ENCODE results near the gene DIP2C. TPM values are rescaled to one million over a fixed set of nuclear protein-coding genes. Genes with fewer than 3 reads are reported as not detected.
"Not testable (repeated sequence)": the region's sequence is repeated elsewhere in the genome, so short reads cannot be mapped to it uniquely, and the experiment has no call there.

The DIP2C gene
- polyA plus RNA-seq, 4 donors, result 3.1 to 13.3 (median 4.7) TPM

GRCh38 chr10:662686-663465 is 26.6 kb downstream of the DIP2C start:
- H3K4me1 ChIP-seq (ENCODE audit: control insufficient read depth in 3 of 3, insufficient read depth in 2 of 3, low read depth in 1 of 3, low read length in 2 of 3), result peaks cover 3 to 41% (median 12%) of the 10 kb centered on the region in 3 donors
- no peaks in the 10 kb centered on the region for H3K27me3 ChIP-seq (ENCODE audit: control insufficient read depth in 3 of 3, insufficient read depth in 3 of 3, low read length in 3 of 3)
- H3K36me3 ChIP-seq (ENCODE audit: control insufficient read depth in 3 of 3, insufficient read depth in 2 of 3, low read depth in 1 of 3, low read length in 3 of 3), result peaks cover 0 to 6% (median 0%) of the 10 kb centered on the region in 3 donors
- WGBS, 3 donors, result 39 to 57% (median 43%) methylated on average over 11 of the region's 11 CpGs
- H3K27ac ChIP-seq (ENCODE audit: low read depth in 1 of 3, low read length in 2 of 3), result peak overlapping the region in 2 of 3 donors; percentile 36 to 82
- H3K9me3 ChIP-seq (ENCODE audit: control insufficient read depth in 2 of 2, insufficient read depth in 1 of 2, low read depth in 1 of 2, low read length in 1 of 2), result peaks cover 0 to 7% of the 10 kb centered on the region in 2 donors
- no peak for FAIRE-seq
- peak; percentile 63 to 76 for DNase-seq
- no peak overlapping the region for H3K4me3 ChIP-seq (ENCODE audit: low read depth in 1 of 3, low read length in 3 of 3)

GRCh38 chr10:662223-662605 is 27.3 kb downstream of the DIP2C start:
- Histone ChIP-seq H3K4me1 (ENCODE audit: control insufficient read depth in 3 of 3, insufficient read depth in 2 of 3, low read depth in 1 of 3, low read length in 2 of 3) (peaks cover 3 to 41% (median 12%) of the 10 kb centered on the region in 3 donors), H3K9me3 (ENCODE audit: control insufficient read depth in 2 of 2, insufficient read depth in 1 of 2, low read depth in 1 of 2, low read length in 1 of 2) (peaks cover 0 to 7% of the 10 kb centered on the region in 2 donors), H3K4me3 (ENCODE audit: low read depth in 1 of 3, low read length in 3 of 3) (no peak overlapping the region), H3K27ac (ENCODE audit: low read depth in 1 of 3, low read length in 2 of 3) (peak overlapping the region; percentile 53 to 86 (median 82)), H3K27me3 (ENCODE audit: control insufficient read depth in 3 of 3, insufficient read depth in 3 of 3, low read length in 3 of 3) (no peaks in the 10 kb centered on the region), H3K36me3 (ENCODE audit: control insufficient read depth in 3 of 3, insufficient read depth in 2 of 3, low read depth in 1 of 3, low read length in 3 of 3) (peaks cover 0 to 6% (median 0%) of the 10 kb centered on the region in 3 donors)
- no peak for FAIRE-seq
- peak in 1 of 2 donors; percentile 33 for DNase-seq
- WGBS, 3 donors, result 27 to 68% (median 50%) methylated on average over 9 of the region's 9 CpGs

GRCh38 chr10:661597-662222 is 27.8 kb downstream of the DIP2C start:
- H3K36me3 ChIP-seq (ENCODE audit: control insufficient read depth in 3 of 3, insufficient read depth in 2 of 3, low read depth in 1 of 3, low read length in 3 of 3), result peaks cover 0 to 3% (median 0%) of the 10 kb centered on the region in 3 donors
- H3K4me3 ChIP-seq (ENCODE audit: low read depth in 1 of 3, low read length in 3 of 3), result no peak overlapping the region
- H3K27ac ChIP-seq (ENCODE audit: low read depth in 1 of 3, low read length in 2 of 3), result peak overlapping the region; percentile 53 to 86 (median 82)
- H3K9me3 ChIP-seq (ENCODE audit: control insufficient read depth in 2 of 2, insufficient read depth in 1 of 2, low read depth in 1 of 2, low read length in 1 of 2), result peaks cover 0 to 7% of the 10 kb centered on the region in 2 donors
- DNase-seq (peak; percentile 31 to 45), FAIRE-seq (no peak)
- WGBS, 3 donors, result 10 to 66% (median 37%) methylated on average over 16 of the region's 16 CpGs
- H3K27me3 ChIP-seq (ENCODE audit: control insufficient read depth in 3 of 3, insufficient read depth in 3 of 3, low read length in 3 of 3), result no peaks in the 10 kb centered on the region
- H3K4me1 ChIP-seq (ENCODE audit: control insufficient read depth in 3 of 3, insufficient read depth in 2 of 3, low read depth in 1 of 3, low read length in 2 of 3), result peaks cover 3 to 41% (median 12%) of the 10 kb centered on the region in 3 donors

- 14 to 57% (median 33%) methylated on average over 12 to 14 of the region's 14 CpGs for WGBS, 3 donors
- H3K27ac ChIP-seq (ENCODE audit: low read depth in 1 of 3, low read length in 2 of 3), result peak overlapping the region; percentile 53 to 86 (median 82)
- peaks cover 0 to 5% of the 10 kb centered on the region in 2 donors for H3K9me3 ChIP-seq (ENCODE audit: control insufficient read depth in 2 of 2, insufficient read depth in 1 of 2, low read depth in 1 of 2, low read length in 1 of 2)
- DNase-seq (peak; percentile 81 to 86), FAIRE-seq (no peak)
- peaks cover 0 to 3% (median 0%) of the 10 kb centered on the region in 3 donors for H3K36me3 ChIP-seq (ENCODE audit: control insufficient read depth in 3 of 3, insufficient read depth in 2 of 3, low read depth in 1 of 3, low read length in 3 of 3)
- peaks cover 3 to 41% (median 12%) of the 10 kb centered on the region in 3 donors for H3K4me1 ChIP-seq (ENCODE audit: control insufficient read depth in 3 of 3, insufficient read depth in 2 of 3, low read depth in 1 of 3, low read length in 2 of 3)
- no peaks in the 10 kb centered on the region for H3K27me3 ChIP-seq (ENCODE audit: control insufficient read depth in 3 of 3, insufficient read depth in 3 of 3, low read length in 3 of 3)
- H3K4me3 ChIP-seq (ENCODE audit: low read depth in 1 of 3, low read length in 3 of 3), result no peak overlapping the region
Observed at GRCh38 chr10:660970-661596, 28.4 kb downstream of the DIP2C start.

GRCh38 chr10:660413-660969 is 29.0 kb downstream of the DIP2C start:
- H3K4me3 ChIP-seq (ENCODE audit: low read depth in 1 of 3, low read length in 3 of 3), result no peak overlapping the region
- peak overlapping the region; percentile 53 to 86 (median 82) for H3K27ac ChIP-seq (ENCODE audit: low read depth in 1 of 3, low read length in 2 of 3)
- FAIRE-seq, result no peak

GRCh38 chr10:659688-660141 is 29.8 kb downstream of the DIP2C start:
- DNase-seq, result peak; percentile 44 to 57
- Histone ChIP-seq H3K4me3 (ENCODE audit: low read depth in 1 of 3, low read length in 3 of 3) (no peak overlapping the region), H3K36me3 (ENCODE audit: control insufficient read depth in 3 of 3, insufficient read depth in 2 of 3, low read depth in 1 of 3, low read length in 3 of 3) (peaks cover 0 to 3% (median 0%) of the 10 kb centered on the region in 3 donors), H3K27me3 (ENCODE audit: control insufficient read depth in 3 of 3, insufficient read depth in 3 of 3, low read length in 3 of 3) (no peaks in the 10 kb centered on the region), H3K9me3 (ENCODE audit: control insufficient read depth in 2 of 2, insufficient read depth in 1 of 2, low read depth in 1 of 2, low read length in 1 of 2) (no peaks in the 10 kb centered on the region), H3K27ac (ENCODE audit: low read depth in 1 of 3, low read length in 2 of 3) (peak overlapping the region; percentile 37 to 82 (median 79)), H3K4me1 (ENCODE audit: control insufficient read depth in 3 of 3, insufficient read depth in 2 of 3, low read depth in 1 of 3, low read length in 2 of 3) (peaks cover 3 to 44% (median 12%) of the 10 kb centered on the region in 3 donors)
- WGBS, 3 donors, result 11 to 16% (median 12%) methylated on average over 9 of the region's 9 CpGs
- peak; percentile 19 for FAIRE-seq

More at GRCh38 chr10:660413-660969, 29.0 kb downstream of the DIP2C start:
- Histone ChIP-seq H3K4me1 (ENCODE audit: control insufficient read depth in 3 of 3, insufficient read depth in 2 of 3, low read depth in 1 of 3, low read length in 2 of 3) (peaks cover 3 to 41% (median 12%) of the 10 kb centered on the region in 3 donors), H3K9me3 (ENCODE audit: control insufficient read depth in 2 of 2, insufficient read depth in 1 of 2, low read depth in 1 of 2, low read length in 1 of 2) (peaks cover 0 to under 1% of the 10 kb centered on the region in 2 donors), H3K36me3 (ENCODE audit: control insufficient read depth in 3 of 3, insufficient read depth in 2 of 3, low read depth in 1 of 3, low read length in 3 of 3) (peaks cover 0 to 3% (median 0%) of the 10 kb centered on the region in 3 donors), H3K27me3 (ENCODE audit: control insufficient read depth in 3 of 3, insufficient read depth in 3 of 3, low read length in 3 of 3) (no peaks in the 10 kb centered on the region)
- peak in 1 of 2 donors; percentile 13 for DNase-seq
- WGBS, 3 donors, result 46 to 69% (median 59%) methylated on average over 6 of the region's 6 CpGs

- 94 to 99% (median 97%) methylated on average over 5 to 11 of the region's 11 CpGs for WGBS, 3 donors
- not testable (repeated sequence) for FAIRE-seq; DNase-seq; H3K27ac ChIP-seq (ENCODE audit: low read depth in 1 of 3, low read length in 2 of 3); H3K9me3 ChIP-seq (ENCODE audit: control insufficient read depth in 2 of 2, insufficient read depth in 1 of 2, low read depth in 1 of 2, low read length in 1 of 2); H3K36me3 ChIP-seq (ENCODE audit: control insufficient read depth in 3 of 3, insufficient read depth in 2 of 3, low read depth in 1 of 3, low read length in 3 of 3); H3K4me3 ChIP-seq (ENCODE audit: low read depth in 1 of 3, low read length in 3 of 3); H3K27me3 ChIP-seq (ENCODE audit: control insufficient read depth in 3 of 3, insufficient read depth in 3 of 3, low read length in 3 of 3)
- peaks cover 3 to 55% (median 12%) of the 10 kb centered on the region in 3 donors for H3K4me1 ChIP-seq (ENCODE audit: control insufficient read depth in 3 of 3, insufficient read depth in 2 of 3, low read depth in 1 of 3, low read length in 2 of 3)
Observed at GRCh38 chr10:657816-658350, 31.6 kb downstream of the DIP2C start.

Data from small intestine (tissue), 7 donors.